Lung (tissue), 12 donors: ENCODE data around the gene RO60. TPM values are rescaled to one million over a fixed set of nuclear protein-coding genes. Genes with fewer than 3 reads are reported as not detected.

Source experiments
- ATAC-seq: fragments of 200-7000 bp; cut with Tn5 transposase; one replicate; pipeline ENCODE4 v1.9.1; 2020; ENCODE audit warnings: moderate number of reproducible peaks; ENCODE audit not compliant: insufficient read depth, low FRiP score
- DNase-seq, 3 donors: peaks; one replicate each; pipeline ENCODE4 v3.0.0-alpha.2; 2013 to 2017
- H3K27ac ChIP-seq, 2 donors: one replicate each; pipeline ENCODE4 v1.5.1; 2013; ENCODE audit warnings: mild to moderate bottlenecking in 2 of 2, moderate library complexity in 2 of 2, control low read depth in 1 of 2, inconsistent platforms in 1 of 2, low read depth in 1 of 2, low read length in 1 of 2
- H3K27me3 ChIP-seq, 3 donors: one replicate each; pipeline ENCODE4 v1.5.1; 2013; ENCODE audit warnings: low read length in 2 of 3; ENCODE audit not compliant: control insufficient read depth in 3 of 3, insufficient read depth in 3 of 3
- H3K36me3 ChIP-seq, 4 donors: one replicate each; pipeline ENCODE4 v1.5.1; 2013; ENCODE audit warnings: low read length in 4 of 4, mild to moderate bottlenecking in 1 of 4, moderate library complexity in 1 of 4; ENCODE audit not compliant: control insufficient read depth in 4 of 4, insufficient read depth in 4 of 4
- H3K4me1 ChIP-seq, 5 donors: one replicate each; pipeline ENCODE4 v1.5.1; 2013; ENCODE audit warnings: low read length in 5 of 5, mild to moderate bottlenecking in 2 of 5, moderate library complexity in 1 of 5; ENCODE audit not compliant: control insufficient read depth in 5 of 5, insufficient read depth in 5 of 5
- H3K4me3 ChIP-seq: one replicate; pipeline ENCODE4 v1.5.1; 2013; ENCODE audit warnings: mild to moderate bottlenecking, control low read depth, moderate library complexity
- H3K9ac ChIP-seq, 2 donors: one replicate each; pipeline ENCODE4 v1.5.1; 2013; ENCODE audit warnings: low read length in 2 of 2, control low read depth in 1 of 2; ENCODE audit not compliant: insufficient read depth in 1 of 2
- H3K9me3 ChIP-seq, 4 donors: one replicate each; pipeline ENCODE4 v1.5.1; 2013; ENCODE audit warnings: low read length in 3 of 4, mild to moderate bottlenecking in 1 of 4, moderate library complexity in 1 of 4; ENCODE audit not compliant: control insufficient read depth in 4 of 4, insufficient read depth in 3 of 4
- WGBS, 2 donors: extraction: QIAGEN DNeasy Blood & Tissue Kit; methylation state at CpG; one replicate each; pipeline ENCODE4 v1.1.7; 2013; 5-methylcytosine and 5-hydroxymethylcytosine counted together
- polyA plus RNA-seq, 2 donors: library from polyadenylated mRNA; stranded (reverse); fragments of 200-250 nt; gene quantifications; one replicate each; pipeline ENCODE4 v1.2.1, GENCODE V29; 2013
- total RNA-seq, 2 donors: library from RNA; depleted of rRNA in 1 of 2; stranded (reverse); fragments of >200 nt in 1 of 2; gene quantifications; one replicate each; pipeline ENCODE4 v1.2.1, GENCODE V29; 2014 to 2021
- TF ChIP-seq, protein P1 (sequence below): IDR thresholded peaks from 2 replicates; pipeline ENCODE4 v1.5.1; 2012; ENCODE audit warnings: mild to moderate bottlenecking; ENCODE audit errors: control extremely low read depth, extremely low read depth
- donor health status: control.
- donor health status: control.
- donor health status: Bipolar disorder and iron deficiency.
- donor health status: healthy.
- donor health status: DM: yes; HTN: yes; CAD: no.

The RO60 gene
- total and polyA plus RNA-seq, 4 donors: 6.3 to 147 (median 30.5) TPM

DNA sequence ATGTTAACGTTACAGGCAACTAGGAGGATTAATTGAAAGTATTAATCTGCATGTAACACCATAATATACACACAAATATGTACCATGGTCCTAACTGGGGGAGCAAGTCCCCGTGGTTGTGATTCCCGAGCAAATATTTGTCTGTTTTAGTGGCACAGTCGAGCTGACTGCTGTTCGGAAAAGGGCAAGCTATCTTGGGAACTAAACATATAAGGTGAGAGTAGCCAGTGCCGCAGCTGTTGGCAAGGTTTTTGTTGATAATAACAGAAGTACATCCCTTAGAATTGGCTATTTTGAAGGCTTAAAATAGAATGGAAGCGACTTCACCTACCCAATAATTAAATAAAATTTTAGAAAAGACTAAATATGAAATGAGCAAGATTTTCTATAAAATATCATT, 45.7 kb upstream of the RO60 start:
- TF ChIP-seq, protein P1, sequence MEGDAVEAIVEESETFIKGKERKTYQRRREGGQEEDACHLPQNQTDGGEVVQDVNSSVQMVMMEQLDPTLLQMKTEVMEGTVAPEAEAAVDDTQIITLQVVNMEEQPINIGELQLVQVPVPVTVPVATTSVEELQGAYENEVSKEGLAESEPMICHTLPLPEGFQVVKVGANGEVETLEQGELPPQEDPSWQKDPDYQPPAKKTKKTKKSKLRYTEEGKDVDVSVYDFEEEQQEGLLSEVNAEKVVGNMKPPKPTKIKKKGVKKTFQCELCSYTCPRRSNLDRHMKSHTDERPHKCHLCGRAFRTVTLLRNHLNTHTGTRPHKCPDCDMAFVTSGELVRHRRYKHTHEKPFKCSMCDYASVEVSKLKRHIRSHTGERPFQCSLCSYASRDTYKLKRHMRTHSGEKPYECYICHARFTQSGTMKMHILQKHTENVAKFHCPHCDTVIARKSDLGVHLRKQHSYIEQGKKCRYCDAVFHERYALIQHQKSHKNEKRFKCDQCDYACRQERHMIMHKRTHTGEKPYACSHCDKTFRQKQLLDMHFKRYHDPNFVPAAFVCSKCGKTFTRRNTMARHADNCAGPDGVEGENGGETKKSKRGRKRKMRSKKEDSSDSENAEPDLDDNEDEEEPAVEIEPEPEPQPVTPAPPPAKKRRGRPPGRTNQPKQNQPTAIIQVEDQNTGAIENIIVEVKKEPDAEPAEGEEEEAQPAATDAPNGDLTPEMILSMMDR: no peak
- no peak overlapping the region for H3K9ac ChIP-seq
- H3K27me3 ChIP-seq: no peaks in the 10 kb centered on the region
- no peaks in the 10 kb centered on the region for H3K9me3 ChIP-seq
- 82 to 84% methylated on average over 7 of the region's 7 CpGs for WGBS, 2 donors
- H3K4me3 ChIP-seq: no peak overlapping the region
- no peak overlapping the region for H3K27ac ChIP-seq
- H3K4me1 ChIP-seq: peaks cover 0 to 5% (median 0%) of the 10 kb centered on the region in 5 donors
- peak in 1 of 3 donors; percentile 8 for DNase-seq
- peaks cover 0 to 2% (median 1%) of the 10 kb centered on the region in 4 donors for H3K36me3 ChIP-seq
- no peak for ATAC-seq

DNA sequence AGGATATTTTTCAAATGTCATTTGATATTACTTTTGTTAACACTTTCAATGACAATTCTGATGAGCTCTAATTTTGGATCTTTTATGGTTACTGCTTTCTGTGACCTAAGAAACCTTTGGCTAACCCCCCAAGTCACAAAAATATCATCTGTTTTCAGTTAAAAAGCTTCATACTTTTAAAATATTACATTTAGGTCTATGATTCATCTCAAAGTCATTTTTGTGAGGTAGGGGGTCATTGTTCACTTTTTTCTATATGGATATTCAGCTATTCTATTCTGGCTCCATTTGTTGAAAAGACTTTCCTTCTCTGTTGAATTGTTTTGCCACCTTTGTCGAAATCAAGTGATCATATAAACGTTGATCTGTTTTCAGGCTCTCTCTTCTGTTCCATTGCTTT, 45.0 kb upstream of the RO60 start:
- DNase-seq (no peak), ATAC-seq (no peak)
- no peaks in the 10 kb centered on the region for H3K27me3 ChIP-seq
- no peak overlapping the region for H3K9ac ChIP-seq
- no peaks in the 10 kb centered on the region for H3K9me3 ChIP-seq
- peaks cover 0 to 5% (median 0%) of the 10 kb centered on the region in 5 donors for H3K4me1 ChIP-seq
- TF ChIP-seq, protein P1: no peak
- WGBS, 2 donors: 80 to 85% methylated on average over 2 of the region's 2 CpGs
- no peak overlapping the region for H3K4me3 ChIP-seq
- peaks cover 0 to 2% (median 1%) of the 10 kb centered on the region in 4 donors for H3K36me3 ChIP-seq
- no peak overlapping the region for H3K27ac ChIP-seq

DNA sequence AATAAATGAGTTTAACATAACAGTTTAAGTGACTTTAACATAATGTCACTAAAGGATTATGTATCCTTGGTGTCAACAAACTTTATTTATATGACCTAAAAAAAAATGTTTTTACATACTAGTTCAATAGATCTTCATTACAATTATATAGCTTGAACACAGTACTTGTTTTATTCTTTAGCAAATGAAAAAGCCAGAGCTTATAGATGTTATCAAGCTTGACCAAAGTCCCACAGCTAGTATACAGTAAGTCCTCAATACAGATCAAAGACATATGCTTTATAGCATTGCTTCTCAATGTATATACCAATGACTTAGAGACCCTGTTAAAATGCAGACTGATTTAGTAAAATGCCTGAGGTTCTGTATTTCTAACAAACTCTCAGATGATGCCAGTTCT, 42.6 kb upstream of the RO60 start:
- TF ChIP-seq, protein P1: no peak

DNA sequence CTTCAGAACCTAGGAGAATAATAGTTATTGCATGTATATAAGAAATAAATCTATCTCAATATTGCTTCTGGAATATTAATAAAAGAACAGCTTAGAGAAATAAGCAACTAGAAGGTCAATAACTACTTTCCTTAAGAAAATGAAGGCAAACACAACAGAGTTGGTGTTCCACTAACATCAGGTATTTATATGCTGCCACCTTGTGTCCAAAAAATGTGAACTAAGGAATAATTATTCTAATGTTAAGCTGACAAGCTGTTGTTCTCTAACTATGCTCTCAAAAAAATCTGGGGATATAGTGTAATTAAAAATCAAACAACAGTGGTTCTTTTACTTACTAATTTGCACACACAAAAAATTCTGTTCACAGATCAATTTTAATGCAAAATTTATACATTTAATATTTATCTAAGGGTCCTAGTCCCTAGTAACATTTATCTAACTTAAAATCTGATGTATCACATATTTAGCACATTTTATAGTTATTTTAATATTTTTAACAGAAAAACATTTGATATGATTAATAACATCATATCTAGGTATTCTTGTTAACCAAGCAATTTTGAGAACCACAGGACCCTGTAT, 39.9 kb upstream of the RO60 start:
- DNase-seq (peak in 2 of 3 donors; percentile 84 to 86), ATAC-seq (no peak)
- no peak overlapping the region for H3K4me3 ChIP-seq
- H3K9me3 ChIP-seq: no peaks in the 10 kb centered on the region
- H3K9ac ChIP-seq: no peak overlapping the region
- H3K4me1 ChIP-seq: no peaks in the 10 kb centered on the region
- TF ChIP-seq, protein P1: peak; percentile 20
- H3K27ac ChIP-seq: no peak overlapping the region
- H3K27me3 ChIP-seq: no peaks in the 10 kb centered on the region
- H3K36me3 ChIP-seq: peaks cover 0 to 9% (median 2%) of the 10 kb centered on the region in 4 donors

More for the DNA sequence above, 42.6 kb upstream of the RO60 start:
- no peak overlapping the region for H3K9ac ChIP-seq
- no peak overlapping the region for H3K27ac ChIP-seq
- H3K27me3 ChIP-seq: no peaks in the 10 kb centered on the region
- H3K36me3 ChIP-seq: peaks cover 0 to 2% (median 1%) of the 10 kb centered on the region in 4 donors
- no peaks in the 10 kb centered on the region for H3K9me3 ChIP-seq
- DNase-seq (no peak), ATAC-seq (no peak)
- H3K4me1 ChIP-seq: peaks cover 0 to 5% (median 0%) of the 10 kb centered on the region in 5 donors
- no peak overlapping the region for H3K4me3 ChIP-seq
